Measurements from ENCODE around the gene ABHD12B.

- TF ChIP-seq CTCF (IDR thresholded peaks at IDR 0.05) (no peak), POLR2AphosphoS5 (IDR thresholded peaks at IDR 0.05) (no peak)
These were observed 57.7 kb downstream of the ABHD12B start for GRCh38 chr14:50929506-50929905.

All from prostate gland (tissue), 2 donors.